ENCODE data around the gene DHRS9. TPM values are rescaled to one million over a fixed set of nuclear protein-coding genes. Genes with fewer than 3 reads are reported as not detected.

The DHRS9 gene
- total RNA-seq, 2 donors from 2014 or later = 0.32 to 0.34 TPM

DNA sequence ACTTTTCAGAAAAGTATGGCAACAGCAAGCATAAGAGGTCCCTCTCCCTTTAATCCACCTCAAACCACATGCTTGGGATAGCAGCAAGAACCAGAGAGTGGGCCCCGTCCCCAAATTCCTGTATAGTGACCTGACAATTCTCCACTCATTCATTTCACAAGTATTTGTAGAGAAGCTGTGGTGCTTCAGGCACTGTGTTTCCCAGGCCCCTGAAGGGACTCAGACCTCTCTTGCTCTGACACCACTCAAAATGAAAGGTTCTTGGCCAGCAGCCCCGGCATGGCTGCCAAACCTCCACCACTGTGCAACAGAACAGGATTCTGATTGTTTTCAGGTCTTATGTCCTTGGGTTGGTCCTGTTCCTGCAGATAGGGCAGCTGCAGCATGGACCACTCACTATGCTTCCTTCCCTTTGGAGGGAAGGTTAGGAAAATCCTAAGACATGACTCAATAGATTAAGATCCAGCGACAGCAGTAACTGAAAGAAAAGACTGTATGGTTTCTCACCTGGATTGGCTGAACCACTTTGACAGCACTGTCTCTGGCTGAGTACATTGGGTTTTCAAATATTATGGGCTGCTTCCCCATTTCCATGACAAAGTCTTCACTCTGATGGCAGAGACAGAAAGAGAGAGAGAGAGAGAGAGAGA, 67.6 kb downstream of the DHRS9 start:
- no peaks in the 10 kb centered on the region for H3K27me3 ChIP-seq (replicated peaks; ENCODE audit: insufficient read depth)
- no peak for DNase-seq (ENCODE audit: low spot score)
- WGBS = 82% methylated on average over 3 of the region's 3 CpGs
- H3K4me3 ChIP-seq = no peak overlapping the region
- no peaks in the 10 kb centered on the region for H3K4me1 ChIP-seq (replicated peaks)
- TF ChIP-seq POLR2AphosphoS5 (IDR thresholded peaks at IDR 0.05) (no peak), POLR2A (IDR thresholded peaks at IDR 0.05) (no peak)
- TF ChIP-seq, protein P1, sequence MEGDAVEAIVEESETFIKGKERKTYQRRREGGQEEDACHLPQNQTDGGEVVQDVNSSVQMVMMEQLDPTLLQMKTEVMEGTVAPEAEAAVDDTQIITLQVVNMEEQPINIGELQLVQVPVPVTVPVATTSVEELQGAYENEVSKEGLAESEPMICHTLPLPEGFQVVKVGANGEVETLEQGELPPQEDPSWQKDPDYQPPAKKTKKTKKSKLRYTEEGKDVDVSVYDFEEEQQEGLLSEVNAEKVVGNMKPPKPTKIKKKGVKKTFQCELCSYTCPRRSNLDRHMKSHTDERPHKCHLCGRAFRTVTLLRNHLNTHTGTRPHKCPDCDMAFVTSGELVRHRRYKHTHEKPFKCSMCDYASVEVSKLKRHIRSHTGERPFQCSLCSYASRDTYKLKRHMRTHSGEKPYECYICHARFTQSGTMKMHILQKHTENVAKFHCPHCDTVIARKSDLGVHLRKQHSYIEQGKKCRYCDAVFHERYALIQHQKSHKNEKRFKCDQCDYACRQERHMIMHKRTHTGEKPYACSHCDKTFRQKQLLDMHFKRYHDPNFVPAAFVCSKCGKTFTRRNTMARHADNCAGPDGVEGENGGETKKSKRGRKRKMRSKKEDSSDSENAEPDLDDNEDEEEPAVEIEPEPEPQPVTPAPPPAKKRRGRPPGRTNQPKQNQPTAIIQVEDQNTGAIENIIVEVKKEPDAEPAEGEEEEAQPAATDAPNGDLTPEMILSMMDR (IDR thresholded peaks at IDR 0.05) = no peak
- no peaks in the 10 kb centered on the region for H3K36me3 ChIP-seq
- H3K9me3 ChIP-seq = no peaks in the 10 kb centered on the region
- intact Hi-C loops (cut with DNase I) = no loop called here
- no peak overlapping the region for H3K27ac ChIP-seq

DNA sequence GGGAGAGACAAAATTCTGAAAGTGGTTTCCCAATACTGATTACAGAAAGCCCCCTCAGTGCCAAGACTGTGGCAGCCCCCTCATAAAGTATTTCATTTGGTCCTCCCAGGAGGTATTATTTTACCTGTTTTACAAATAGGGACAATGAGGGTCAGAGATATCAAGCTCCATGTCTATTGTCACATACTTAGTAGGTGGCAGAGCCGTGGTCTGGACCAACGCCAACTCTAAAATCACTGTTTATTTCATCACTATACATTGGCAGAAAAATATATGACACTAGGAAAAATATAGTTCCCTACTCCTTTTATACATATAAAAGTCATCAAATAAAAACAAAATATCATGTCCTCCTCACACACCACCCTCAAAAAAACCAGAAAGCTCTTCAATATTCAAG, 68.6 kb downstream of the DHRS9 start:
- DNase-seq (ENCODE audit: low spot score) = no peak
- Histone ChIP-seq H3K9me3 (no peaks in the 10 kb centered on the region), H3K36me3 (no peaks in the 10 kb centered on the region), H3K4me3 (no peak overlapping the region), H3K4me1 (replicated peaks) (no peaks in the 10 kb centered on the region), H3K27ac (no peak overlapping the region), H3K27me3 (replicated peaks; ENCODE audit: insufficient read depth) (no peaks in the 10 kb centered on the region)
- TF ChIP-seq POLR2AphosphoS5 (IDR thresholded peaks at IDR 0.05) = no peak
- no peak for TF ChIP-seq POLR2A (IDR thresholded peaks at IDR 0.05)
- TF ChIP-seq, protein P1 (IDR thresholded peaks at IDR 0.05) = no peak
- intact Hi-C loops (cut with DNase I) = no loop called here
- WGBS = 49% methylated on average over 2 of the region's 2 CpGs

GRCh38 chr2:169139145-169139544, 69.8 kb downstream of the DHRS9 start:
- intact Hi-C loops (cut with DNase I) = no loop called here
- Histone ChIP-seq H3K4me3 (no peak overlapping the region), H3K4me1 (replicated peaks) (no peaks in the 10 kb centered on the region), H3K9me3 (no peaks in the 10 kb centered on the region), H3K36me3 (no peaks in the 10 kb centered on the region), H3K27me3 (replicated peaks; ENCODE audit: insufficient read depth) (no peaks in the 10 kb centered on the region), H3K27ac (no peak overlapping the region)
- DNase-seq (ENCODE audit: low spot score) = no peak
- TF ChIP-seq, protein P1 (IDR thresholded peaks at IDR 0.05) = no peak
- TF ChIP-seq POLR2AphosphoS5 (IDR thresholded peaks at IDR 0.05) (no peak), POLR2A (IDR thresholded peaks at IDR 0.05) (no peak)
- whole genome bisulfite sequencing = 79% methylated on average over 7 of the region's 7 CpGs

DNA sequence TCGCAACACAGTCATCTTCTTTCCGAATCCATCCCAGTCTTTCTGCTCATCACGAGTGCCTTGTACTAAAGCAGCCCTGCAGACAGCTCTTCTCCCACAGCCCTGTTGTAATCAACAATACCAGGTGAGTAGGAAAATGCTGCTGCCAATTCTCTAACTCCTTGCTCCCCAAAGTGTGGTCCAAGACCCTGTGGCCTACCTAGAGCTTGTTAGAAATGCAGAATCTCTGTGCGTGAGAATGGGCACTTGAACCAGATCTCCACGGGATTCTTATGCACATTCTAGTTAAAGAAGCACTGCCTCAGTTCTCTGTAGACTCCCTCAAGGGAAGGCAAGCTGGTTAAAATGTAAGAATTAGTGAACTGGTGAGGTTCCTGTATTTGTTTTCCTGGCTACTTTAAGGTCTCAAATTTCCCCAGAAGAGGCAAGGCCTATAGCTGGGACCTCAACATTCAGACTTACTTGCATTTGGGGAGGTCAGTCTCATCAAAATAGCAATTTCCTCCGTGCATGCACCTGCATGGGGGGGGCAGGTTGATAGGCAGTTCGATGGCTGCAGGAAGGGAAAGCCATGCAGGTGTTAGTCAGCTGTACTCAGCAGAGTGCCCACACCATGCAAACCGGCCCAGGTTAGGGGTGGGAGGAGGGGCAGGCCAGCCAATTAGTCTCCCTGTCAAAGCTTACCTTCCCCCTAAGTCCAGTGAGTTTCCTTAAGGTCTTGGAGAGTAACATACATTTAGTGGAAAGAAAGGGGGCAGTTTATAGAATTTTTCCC, 70.8 kb downstream of the DHRS9 start:
- H3K4me3 ChIP-seq = no peak overlapping the region
- no peak for DNase-seq (ENCODE audit: low spot score)
- no peak for TF ChIP-seq POLR2AphosphoS5 (IDR thresholded peaks at IDR 0.05)
- TF ChIP-seq, protein P1 (IDR thresholded peaks at IDR 0.05) = no peak
- no peak for TF ChIP-seq POLR2A (IDR thresholded peaks at IDR 0.05)
- intact Hi-C loops (cut with DNase I) = no loop called here
- H3K27ac ChIP-seq = no peak overlapping the region
- no peaks in the 10 kb centered on the region for H3K36me3 ChIP-seq
- H3K9me3 ChIP-seq = no peaks in the 10 kb centered on the region
- H3K4me1 ChIP-seq (replicated peaks) = no peaks in the 10 kb centered on the region
- 66% methylated on average over 8 of the region's 8 CpGs for WGBS
- H3K27me3 ChIP-seq (replicated peaks; ENCODE audit: insufficient read depth) = no peaks in the 10 kb centered on the region
